Activated T-cell treated with anti-CD3 and anti-CD28 coated beads, Interleukin-2, amount 50 U/mL, for 72 hours (primary cell): ENCODE measurements around the gene KCNK6. TPM values are rescaled to one million over a fixed set of nuclear protein-coding genes. Genes with fewer than 3 reads are reported as not detected.

Experiments used
- total RNA-seq, 2 donors: library from RNA; stranded (reverse); gene quantifications; one replicate each; pipeline ENCODE4 v1.2.3, GENCODE V29; 2022

The KCNK6 gene
- total RNA-seq, 2 donors from 2014 or later: 10.2 to 10.3 TPM

Other genes with a start within 250 kb of the KCNK6 start
- gene DPF1, start 95.6 kb upstream of the KCNK6 start, total RNA-seq: under 1 TPM; 0.65 to 0.99 TPM
- 1 to 10 TPM; 1.7 to 3.8 TPM for gene PPP1R14A, start 63.5 kb upstream of the KCNK6 start, total RNA-seq
- gene SPINT2, start 55.3 kb upstream of the KCNK6 start, total RNA-seq: 100 to 1,000 TPM in 1 of 2 donors, 10 to 100 TPM in 1; 89.1 to 115 TPM
- gene C19orf33, start 15.6 kb upstream of the KCNK6 start, total RNA-seq: not detected
- 10 to 100 TPM; 70.3 TPM for gene YIF1B, start 3.9 kb upstream of the KCNK6 start, total RNA-seq
- 1 to 10 TPM; 6.4 to 6.7 TPM for gene CATSPERG, start 16.0 kb downstream of the KCNK6 start, total RNA-seq
- 100 to 1,000 TPM; 136 to 168 TPM for gene PSMD8, start 54.7 kb downstream of the KCNK6 start, total RNA-seq
- 1 to 10 TPM in 1 of 2 donors, under 1 TPM in 1; 0.43 to 1.4 TPM for gene GGN, start 68.2 kb downstream of the KCNK6 start, total RNA-seq
- 1 to 10 TPM; 1.7 to 4.2 TPM for gene SPRED3, start 68.9 kb downstream of the KCNK6 start, total RNA-seq
- 10 to 100 TPM; 41.0 to 45.1 TPM for gene FAM98C, start 83.2 kb downstream of the KCNK6 start, total RNA-seq
- gene RASGRP4, start 106.4 kb downstream of the KCNK6 start, total RNA-seq: 10 to 100 TPM; 10.1 to 11.3 TPM
- gene RYR1, start 113.8 kb downstream of the KCNK6 start, total RNA-seq: 1 to 10 TPM; 3.3 to 5.3 TPM